Osteoblast (primary cell): ENCODE data around the gene OR8G5. TPM values are rescaled to one million over a fixed set of nuclear protein-coding genes. Genes with fewer than 3 reads are reported as not detected.

Experiments used
- DNase-seq: peaks from one replicate; pipeline ENCODE4 v3.0.0; 2011; ENCODE audit warnings: low spot score, mixed read lengths; ENCODE audit not compliant: insufficient read length; ENCODE audit errors: missing footprints
- H2AFZ ChIP-seq: 2 replicates; pipeline ENCODE4 v1.6.0; 2011; ENCODE audit warnings: mild to moderate bottlenecking, low read length
- H3K27ac ChIP-seq: 2 replicates; pipeline ENCODE4 v1.5.1; 2011; ENCODE audit warnings: mild to moderate bottlenecking, low read depth, low read length, moderate library complexity
- H3K27me3 ChIP-seq: 2 replicates; pipeline ENCODE4 v1.6.0; 2012; ENCODE audit warnings: mild to moderate bottlenecking, control low read depth, inconsistent platforms, low read length, moderate library complexity; ENCODE audit not compliant: insufficient read depth
- H3K36me3 ChIP-seq: 2 replicates; pipeline ENCODE4 v1.5.1; 2011; ENCODE audit warnings: mild to moderate bottlenecking, low read length, control low read depth, moderate library complexity; ENCODE audit not compliant: insufficient read depth
- H3K4me1 ChIP-seq: 2 replicates; pipeline ENCODE4 v1.5.1; 2011; ENCODE audit warnings: mild to moderate bottlenecking, low read length, control low read depth, moderate library complexity; ENCODE audit not compliant: insufficient read depth
- H3K4me2 ChIP-seq: 2 replicates; pipeline ENCODE4 v1.6.0; 2011; ENCODE audit warnings: mild to moderate bottlenecking, low read length; ENCODE audit not compliant: insufficient read depth
- H3K4me3 ChIP-seq: fragments of 200-600 bp; sonication (generic); 3 replicates; pipeline ENCODE4 v1.5.1; 2012; ENCODE audit warnings: mild to moderate bottlenecking, low read length, inconsistent platforms; ENCODE audit not compliant: insufficient read depth
- H3K79me2 ChIP-seq: 2 replicates; pipeline ENCODE4 v1.6.0; 2012; ENCODE audit warnings: mild to moderate bottlenecking, low read length, control low read depth, inconsistent platforms; ENCODE audit not compliant: insufficient read depth
- H3K9me3 ChIP-seq: 2 replicates; pipeline ENCODE4 v1.5.1; 2011; ENCODE audit warnings: low read depth, low read length, control low read depth
- H4K20me1 ChIP-seq: 2 replicates; pipeline ENCODE4 v1.6.0; 2012; ENCODE audit warnings: mild to moderate bottlenecking, low read length, control low read depth; ENCODE audit not compliant: insufficient read depth
- total RNA-seq: library from RNA; depleted of rRNA; stranded (reverse); fragments of >200 nt; gene quantifications from 2 replicates; pipeline ENCODE4 v1.2.3, GENCODE V29; 2012
- TF ChIP-seq, protein P1 (sequence below): IDR thresholded peaks from 2 replicates; pipeline ENCODE4 v1.5.1; 2011; ENCODE audit warnings: mild to moderate bottlenecking, low read depth, low read length, moderate library complexity; ENCODE audit errors: extremely low read depth

Gene OR8G5
- total RNA-seq, 1 donor = not detected

DNA sequence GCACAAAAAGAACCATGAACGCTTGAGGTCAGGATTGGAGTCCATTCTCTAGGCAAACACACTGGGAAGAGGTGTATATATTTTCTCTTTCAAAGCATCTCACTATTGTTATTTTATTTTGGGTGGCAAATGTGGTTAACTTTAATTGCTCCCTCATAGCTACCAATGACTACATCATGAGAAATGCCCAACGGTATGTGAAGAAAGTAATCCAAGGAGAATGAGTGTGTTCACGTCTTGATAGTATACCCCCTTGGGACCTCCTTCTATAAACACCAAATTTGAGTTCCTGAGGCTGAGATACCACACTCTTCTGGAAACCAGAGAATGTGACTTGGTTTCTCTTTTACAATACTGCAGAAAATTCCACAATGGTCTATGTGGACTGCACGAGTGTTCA, 41.7 kb downstream of the OR8G5 start:
- H3K9me3 ChIP-seq = no peaks in the 10 kb centered on the region
- H3K36me3 ChIP-seq = no peaks in the 10 kb centered on the region
- TF ChIP-seq, protein P1, sequence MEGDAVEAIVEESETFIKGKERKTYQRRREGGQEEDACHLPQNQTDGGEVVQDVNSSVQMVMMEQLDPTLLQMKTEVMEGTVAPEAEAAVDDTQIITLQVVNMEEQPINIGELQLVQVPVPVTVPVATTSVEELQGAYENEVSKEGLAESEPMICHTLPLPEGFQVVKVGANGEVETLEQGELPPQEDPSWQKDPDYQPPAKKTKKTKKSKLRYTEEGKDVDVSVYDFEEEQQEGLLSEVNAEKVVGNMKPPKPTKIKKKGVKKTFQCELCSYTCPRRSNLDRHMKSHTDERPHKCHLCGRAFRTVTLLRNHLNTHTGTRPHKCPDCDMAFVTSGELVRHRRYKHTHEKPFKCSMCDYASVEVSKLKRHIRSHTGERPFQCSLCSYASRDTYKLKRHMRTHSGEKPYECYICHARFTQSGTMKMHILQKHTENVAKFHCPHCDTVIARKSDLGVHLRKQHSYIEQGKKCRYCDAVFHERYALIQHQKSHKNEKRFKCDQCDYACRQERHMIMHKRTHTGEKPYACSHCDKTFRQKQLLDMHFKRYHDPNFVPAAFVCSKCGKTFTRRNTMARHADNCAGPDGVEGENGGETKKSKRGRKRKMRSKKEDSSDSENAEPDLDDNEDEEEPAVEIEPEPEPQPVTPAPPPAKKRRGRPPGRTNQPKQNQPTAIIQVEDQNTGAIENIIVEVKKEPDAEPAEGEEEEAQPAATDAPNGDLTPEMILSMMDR = no peak
- no peaks in the 10 kb centered on the region for H3K79me2 ChIP-seq
- no peak overlapping the region for H3K4me2 ChIP-seq
- H3K27ac ChIP-seq = no peak overlapping the region
- H2AFZ ChIP-seq = no peak overlapping the region
- no peak for DNase-seq
- no peaks in the 10 kb centered on the region for H4K20me1 ChIP-seq
- H3K4me1 ChIP-seq = no peaks in the 10 kb centered on the region
- no peaks in the 10 kb centered on the region for H3K27me3 ChIP-seq
- H3K4me3 ChIP-seq = no peak overlapping the region

DNA sequence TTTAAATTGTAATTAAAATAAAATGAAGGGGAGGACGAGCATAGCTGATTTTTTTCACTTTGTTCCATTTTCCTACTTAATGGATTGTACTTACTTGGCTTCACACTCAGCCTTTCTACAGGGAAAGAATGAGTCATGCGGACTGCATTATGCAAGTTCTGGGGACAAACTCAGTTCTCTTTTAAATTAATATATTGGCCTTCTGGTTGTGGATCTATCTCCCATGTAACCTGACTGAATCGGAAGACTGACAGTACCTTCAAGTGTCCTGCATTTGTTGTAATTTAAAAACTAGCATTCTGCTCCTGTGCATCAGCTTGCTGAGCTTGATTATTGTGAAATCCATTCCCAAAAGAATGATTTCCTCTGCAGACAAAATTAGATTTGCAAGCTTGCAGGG, 45.4 kb downstream of the OR8G5 start:
- H2AFZ ChIP-seq = no peak overlapping the region
- no peak overlapping the region for H3K4me3 ChIP-seq
- TF ChIP-seq, protein P1 = no peak
- H3K4me2 ChIP-seq = no peak overlapping the region
- no peaks in the 10 kb centered on the region for H3K79me2 ChIP-seq
- H3K27ac ChIP-seq = no peak overlapping the region
- DNase-seq = no peak
- no peaks in the 10 kb centered on the region for H3K4me1 ChIP-seq
- H3K9me3 ChIP-seq = no peaks in the 10 kb centered on the region
- H3K36me3 ChIP-seq = no peaks in the 10 kb centered on the region
- no peaks in the 10 kb centered on the region for H4K20me1 ChIP-seq
- H3K27me3 ChIP-seq = no peaks in the 10 kb centered on the region

DNA sequence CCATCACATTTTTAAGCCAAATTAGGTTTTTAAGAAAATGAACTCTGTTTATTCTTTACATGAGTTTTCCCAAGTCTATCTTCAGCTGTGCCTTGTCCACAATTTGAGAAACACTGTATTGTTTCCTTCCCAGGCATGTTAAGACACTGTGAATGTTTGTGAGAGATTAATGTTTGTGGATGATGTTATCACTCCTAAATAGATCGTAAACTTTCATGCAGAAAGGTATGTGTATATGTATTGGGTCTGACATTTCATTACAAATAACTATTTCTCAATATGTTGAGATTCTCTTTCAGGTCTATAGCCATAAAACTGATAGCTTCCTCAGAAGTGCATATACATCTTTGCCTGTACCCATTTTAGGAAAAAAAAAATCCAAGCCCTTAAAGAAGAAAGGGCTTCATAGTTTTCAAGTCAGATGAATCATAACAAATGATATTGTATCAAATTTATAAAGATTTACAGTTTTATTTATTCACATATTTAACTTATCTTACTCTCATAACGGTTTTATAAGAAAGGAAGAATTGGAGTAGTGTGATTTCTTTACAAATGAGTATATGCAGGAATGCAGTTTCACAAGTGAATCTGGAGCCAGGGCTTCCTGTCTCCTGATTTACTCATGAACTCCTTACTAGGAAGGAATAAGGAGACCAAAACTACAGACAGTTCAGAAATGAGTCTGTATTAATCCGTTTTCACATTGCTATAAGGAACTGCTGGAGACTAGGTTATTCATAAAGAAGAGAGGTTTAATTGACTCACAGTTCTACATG, 46.4 kb downstream of the OR8G5 start:
- Histone ChIP-seq H3K27ac (no peak overlapping the region), H3K4me3 (no peak overlapping the region), H2AFZ (no peak overlapping the region), H3K79me2 (no peaks in the 10 kb centered on the region), H3K36me3 (no peaks in the 10 kb centered on the region), H3K27me3 (no peaks in the 10 kb centered on the region), H3K4me2 (no peak overlapping the region), H4K20me1 (no peaks in the 10 kb centered on the region), H3K9me3 (no peaks in the 10 kb centered on the region), H3K4me1 (no peaks in the 10 kb centered on the region)
- TF ChIP-seq, protein P1 = no peak
- no peak for DNase-seq

DNA sequence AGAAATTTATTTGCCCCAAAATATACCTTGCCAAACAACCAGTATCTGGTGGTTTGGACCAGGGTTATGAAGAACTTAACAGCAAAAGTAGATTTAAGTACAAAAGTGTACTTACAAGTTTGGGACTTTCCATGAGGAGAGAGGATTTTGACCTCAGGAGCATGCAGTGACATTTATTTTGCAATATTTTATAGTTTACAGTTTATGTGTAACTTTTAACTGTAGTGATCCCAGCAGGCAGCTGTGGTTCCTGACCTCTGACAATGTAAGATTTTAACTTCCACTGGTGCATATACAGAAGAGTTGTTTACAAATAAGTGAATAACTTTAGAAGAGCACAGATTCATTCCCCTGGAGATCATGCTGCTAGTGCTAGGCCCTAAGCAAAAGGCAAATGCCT, 50.9 kb downstream of the OR8G5 start:
- no peaks in the 10 kb centered on the region for H3K4me1 ChIP-seq
- no peak overlapping the region for H3K27ac ChIP-seq
- TF ChIP-seq, protein P1 = no peak
- H3K4me2 ChIP-seq = no peak overlapping the region
- H3K79me2 ChIP-seq = no peaks in the 10 kb centered on the region
- H3K4me3 ChIP-seq = no peak overlapping the region
- H3K27me3 ChIP-seq = no peaks in the 10 kb centered on the region
- no peak overlapping the region for H2AFZ ChIP-seq
- DNase-seq = no peak
- no peaks in the 10 kb centered on the region for H3K9me3 ChIP-seq
- H3K36me3 ChIP-seq = no peaks in the 10 kb centered on the region
- H4K20me1 ChIP-seq = no peaks in the 10 kb centered on the region
